Ovary (tissue), 3 donors: ENCODE results near the gene FLNB.
"Not testable (repeated sequence)": the region's sequence is repeated elsewhere in the genome, so short reads cannot be mapped to it uniquely, and the experiment has no call there.

ENCODE experiments used
- POLR2A ChIP-seq: fragments of 450-650 bp; IDR thresholded peaks from one replicate; pipeline ENCODE4 v1.6.1; 2017; ENCODE audit warnings: antibody characterized with exemption, mild to moderate bottlenecking, moderate library complexity
- TF ChIP-seq, protein P1 (sequence below), 3 donors: fragments of 450-650 bp in 2 of 3; fragments of 200-600 bp in 1 of 3; IDR thresholded peaks; one replicate each; pipeline versions ENCODE4 v1.5.1 to v1.8.0; 2016 to 2022; ENCODE audit warnings: antibody characterized with exemption in 3 of 3, mild to moderate bottlenecking in 1 of 3
- donor health status: DM: no; HTN: no; CAD: no.

DNA sequence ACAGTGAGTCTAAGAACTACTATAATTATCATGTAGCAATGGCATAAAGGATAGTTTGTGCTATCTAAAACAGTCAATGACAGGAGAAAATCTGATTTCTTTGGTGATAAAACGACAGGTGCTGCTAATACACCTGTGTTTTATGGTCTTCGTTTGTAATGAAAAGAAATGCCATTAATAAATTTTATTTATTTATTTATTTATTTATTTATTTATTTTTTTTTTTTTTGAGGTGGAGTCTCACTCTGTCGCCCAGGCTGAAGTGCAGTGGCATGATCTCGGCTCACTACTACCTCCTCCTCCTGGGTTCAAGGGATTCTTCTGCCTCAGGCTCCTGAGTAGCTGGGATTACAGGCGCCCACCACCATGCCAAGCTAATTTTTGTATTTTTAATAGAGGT, 47.7 kb downstream of the FLNB start:
- not testable (repeated sequence) for TF ChIP-seq POLR2A
- TF ChIP-seq, protein P1, sequence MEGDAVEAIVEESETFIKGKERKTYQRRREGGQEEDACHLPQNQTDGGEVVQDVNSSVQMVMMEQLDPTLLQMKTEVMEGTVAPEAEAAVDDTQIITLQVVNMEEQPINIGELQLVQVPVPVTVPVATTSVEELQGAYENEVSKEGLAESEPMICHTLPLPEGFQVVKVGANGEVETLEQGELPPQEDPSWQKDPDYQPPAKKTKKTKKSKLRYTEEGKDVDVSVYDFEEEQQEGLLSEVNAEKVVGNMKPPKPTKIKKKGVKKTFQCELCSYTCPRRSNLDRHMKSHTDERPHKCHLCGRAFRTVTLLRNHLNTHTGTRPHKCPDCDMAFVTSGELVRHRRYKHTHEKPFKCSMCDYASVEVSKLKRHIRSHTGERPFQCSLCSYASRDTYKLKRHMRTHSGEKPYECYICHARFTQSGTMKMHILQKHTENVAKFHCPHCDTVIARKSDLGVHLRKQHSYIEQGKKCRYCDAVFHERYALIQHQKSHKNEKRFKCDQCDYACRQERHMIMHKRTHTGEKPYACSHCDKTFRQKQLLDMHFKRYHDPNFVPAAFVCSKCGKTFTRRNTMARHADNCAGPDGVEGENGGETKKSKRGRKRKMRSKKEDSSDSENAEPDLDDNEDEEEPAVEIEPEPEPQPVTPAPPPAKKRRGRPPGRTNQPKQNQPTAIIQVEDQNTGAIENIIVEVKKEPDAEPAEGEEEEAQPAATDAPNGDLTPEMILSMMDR (IDR thresholded peaks at IDR 0.05) = not testable (repeated sequence)
